Astrocyte (in vitro differentiated cells and primary cell): ENCODE data around the gene NOBOX. TPM values are rescaled to one million over a fixed set of nuclear protein-coding genes. Genes with fewer than 3 reads are reported as not detected.
A peak's percentile ranks its signal among the peaks of the same experiment; 100 is the strongest.

ENCODE experiments used
- DNase-seq: peaks from one replicate; pipeline ENCODE4 v3.0.0-alpha.2; 2010; ENCODE audit warnings: low read depth
- FAIRE-seq: peaks from 2 replicates; lab custom pipeline; 2011; peaks lifted over from hg19 to GRCh38; lab: Jason Lieb, UNC
- H2AFZ ChIP-seq: 2 replicates; pipeline ENCODE4 v1.6.0; 2012; ENCODE audit warnings: low read depth, low read length, inconsistent platforms
- H3K27ac ChIP-seq: 2 replicates; pipeline ENCODE4 v1.5.1; 2011; ENCODE audit warnings: low read depth, low read length, inconsistent platforms
- H3K27me3 ChIP-seq: 2 replicates; pipeline ENCODE4 v1.6.0; 2011; ENCODE audit warnings: low read length, inconsistent platforms; ENCODE audit not compliant: insufficient read depth
- H3K36me3 ChIP-seq: 2 replicates; pipeline ENCODE4 v1.5.1; 2011; ENCODE audit warnings: low read length, inconsistent platforms; ENCODE audit not compliant: insufficient read depth
- H3K4me1 ChIP-seq: 2 replicates; pipeline ENCODE4 v1.5.1; 2011; ENCODE audit warnings: low read length, inconsistent platforms; ENCODE audit not compliant: insufficient read depth
- H3K4me2 ChIP-seq: 2 replicates; pipeline ENCODE4 v1.6.0; 2012; ENCODE audit warnings: low read length, inconsistent platforms
- H3K4me3 ChIP-seq: 2 replicates; pipeline ENCODE4 v1.5.1; 2011; ENCODE audit warnings: low read depth, mild to moderate bottlenecking, low read length, inconsistent platforms; ENCODE audit not compliant: insufficient read depth
- H3K79me2 ChIP-seq: 2 replicates; pipeline ENCODE4 v1.6.0; 2012; ENCODE audit warnings: mild to moderate bottlenecking, low read length, inconsistent platforms; ENCODE audit not compliant: insufficient read depth
- H3K9ac ChIP-seq: 2 replicates; pipeline ENCODE4 v1.6.0; 2012; ENCODE audit warnings: mild to moderate bottlenecking, low read length, inconsistent platforms
- H3K9me3 ChIP-seq: 2 replicates; pipeline ENCODE4 v1.5.1; 2012; ENCODE audit warnings: low read depth, mild to moderate bottlenecking, low read length, inconsistent platforms; ENCODE audit not compliant: insufficient read depth
- H4K20me1 ChIP-seq: 2 replicates; pipeline ENCODE4 v1.6.0; 2012; ENCODE audit warnings: low read length, inconsistent platforms; ENCODE audit not compliant: insufficient read depth
- H3K27ac Mint-ChIP-seq: one replicate; pipeline ENCODE4 v1.8.0; 2021; ENCODE audit warnings: mild to moderate bottlenecking, mixed read lengths; ENCODE audit not compliant: unreplicated experiment
- H3K27me3 Mint-ChIP-seq: one replicate; pipeline ENCODE4 v1.8.0; 2021; ENCODE audit warnings: low read depth, mixed read lengths; ENCODE audit not compliant: unreplicated experiment
- H3K36me3 Mint-ChIP-seq: one replicate; pipeline ENCODE4 v1.8.0; 2021; ENCODE audit warnings: low read depth, mixed read lengths; ENCODE audit not compliant: unreplicated experiment
- H3K4me1 Mint-ChIP-seq: one replicate; pipeline ENCODE4 v1.8.0; 2021; ENCODE audit warnings: low read depth, mixed read lengths; ENCODE audit not compliant: unreplicated experiment
- H3K4me3 Mint-ChIP-seq: one replicate; pipeline ENCODE4 v1.8.0; 2021; ENCODE audit warnings: mild to moderate bottlenecking, moderate library complexity, mixed read lengths; ENCODE audit not compliant: unreplicated experiment
- H3K9me3 Mint-ChIP-seq: one replicate; pipeline ENCODE4 v1.8.0; 2021; ENCODE audit warnings: mild to moderate bottlenecking, mixed read lengths; ENCODE audit not compliant: unreplicated experiment
- EZH2 ChIP-seq: IDR thresholded peaks from 2 replicates; pipeline ENCODE4 v1.6.1; 2012; ENCODE audit warnings: mild to moderate bottlenecking, low read length, inconsistent platforms; ENCODE audit not compliant: insufficient read depth
- total RNA-seq: library from RNA; stranded (reverse); gene quantifications from 2 replicates; pipeline ENCODE4 v1.2.1, GENCODE V29; 2021
- TF ChIP-seq, protein P1 (sequence below): IDR thresholded peaks from 2 replicates; pipeline ENCODE4 v1.5.1; 2011; ENCODE audit warnings: low read depth, mild to moderate bottlenecking, inconsistent platforms, low read length, moderate library complexity; ENCODE audit not compliant: insufficient read depth

Gene NOBOX
- total RNA-seq, 1 donor from 2014 or later, result not detected

DNA sequence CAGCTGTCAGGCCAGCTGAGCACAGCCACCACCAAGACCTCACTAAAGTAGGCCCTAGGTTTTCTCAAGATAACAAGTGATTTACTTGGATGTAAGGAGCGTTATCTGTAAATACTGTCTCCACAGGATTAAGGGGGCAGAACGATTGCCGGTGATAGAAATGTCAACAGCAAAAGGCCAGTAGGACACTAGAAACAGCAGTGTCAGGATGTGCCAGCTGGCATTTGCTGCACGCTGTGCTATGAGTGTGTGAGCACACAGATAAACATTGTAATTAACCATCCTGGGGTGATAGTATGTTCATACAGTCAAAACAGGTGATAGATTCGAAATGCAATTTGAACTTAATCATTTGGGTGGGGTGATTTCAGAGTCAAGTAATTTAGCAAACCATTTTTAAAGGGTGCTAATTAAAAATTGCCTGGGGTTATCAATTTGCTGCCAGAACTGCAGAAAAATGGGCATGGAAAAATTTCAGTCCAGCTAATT, 36.3 kb upstream of the NOBOX start:
- H3K27ac Mint-ChIP-seq, result no peak overlapping the region
- FAIRE-seq, result no peak

DNA sequence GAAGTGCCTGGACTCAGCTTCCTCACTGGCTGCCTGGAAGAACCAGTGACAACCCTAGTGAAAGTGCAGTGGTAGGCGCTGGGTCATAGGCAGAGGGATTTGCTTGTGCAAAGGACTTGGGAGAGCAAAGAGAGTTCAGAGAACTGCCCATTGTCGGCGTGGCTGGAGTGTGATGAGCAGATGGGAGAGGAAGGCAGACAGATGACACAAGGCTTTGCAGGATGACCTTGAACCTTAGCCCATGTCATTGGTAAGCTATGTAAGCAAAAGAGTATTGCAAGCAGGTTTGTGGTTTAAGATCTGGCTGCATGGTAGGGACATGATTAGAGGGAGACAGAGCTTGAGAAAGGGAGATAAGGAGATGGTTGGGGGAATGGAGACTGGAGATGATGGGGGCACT, 35.3 kb upstream of the NOBOX start:
- Histone ChIP-seq H3K4me3 (no peak overlapping the region), H3K79me2 (no peaks in the 10 kb centered on the region), H3K9me3 (no peaks in the 10 kb centered on the region), H3K27me3 (peaks cover 5% of the 10 kb centered on the region), H3K4me1 (no peaks in the 10 kb centered on the region), H4K20me1 (no peaks in the 10 kb centered on the region), H3K27ac (no peak overlapping the region), H3K4me2 (no peak overlapping the region), H3K9ac (no peak overlapping the region), H2AFZ (no peak overlapping the region), H3K36me3 (no peaks in the 10 kb centered on the region)
- Mint-ChIP-seq H3K9me3 (no peaks in the 10 kb centered on the region), H3K27me3 (no peaks in the 10 kb centered on the region), H3K27ac (no peak overlapping the region), H3K4me3 (no peak overlapping the region), H3K36me3 (no peaks in the 10 kb centered on the region), H3K4me1 (peaks cover 3% of the 10 kb centered on the region)
- TF ChIP-seq, protein P1, sequence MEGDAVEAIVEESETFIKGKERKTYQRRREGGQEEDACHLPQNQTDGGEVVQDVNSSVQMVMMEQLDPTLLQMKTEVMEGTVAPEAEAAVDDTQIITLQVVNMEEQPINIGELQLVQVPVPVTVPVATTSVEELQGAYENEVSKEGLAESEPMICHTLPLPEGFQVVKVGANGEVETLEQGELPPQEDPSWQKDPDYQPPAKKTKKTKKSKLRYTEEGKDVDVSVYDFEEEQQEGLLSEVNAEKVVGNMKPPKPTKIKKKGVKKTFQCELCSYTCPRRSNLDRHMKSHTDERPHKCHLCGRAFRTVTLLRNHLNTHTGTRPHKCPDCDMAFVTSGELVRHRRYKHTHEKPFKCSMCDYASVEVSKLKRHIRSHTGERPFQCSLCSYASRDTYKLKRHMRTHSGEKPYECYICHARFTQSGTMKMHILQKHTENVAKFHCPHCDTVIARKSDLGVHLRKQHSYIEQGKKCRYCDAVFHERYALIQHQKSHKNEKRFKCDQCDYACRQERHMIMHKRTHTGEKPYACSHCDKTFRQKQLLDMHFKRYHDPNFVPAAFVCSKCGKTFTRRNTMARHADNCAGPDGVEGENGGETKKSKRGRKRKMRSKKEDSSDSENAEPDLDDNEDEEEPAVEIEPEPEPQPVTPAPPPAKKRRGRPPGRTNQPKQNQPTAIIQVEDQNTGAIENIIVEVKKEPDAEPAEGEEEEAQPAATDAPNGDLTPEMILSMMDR, result no peak
- TF ChIP-seq EZH2, result no peak
- no peak for FAIRE-seq
- no peak for DNase-seq

More for the DNA sequence above, 36.3 kb upstream of the NOBOX start:
- no peaks in the 10 kb centered on the region for H4K20me1 ChIP-seq
- no peaks in the 10 kb centered on the region for H3K79me2 ChIP-seq
- no peak overlapping the region for H3K27ac ChIP-seq
- Mint-ChIP-seq H3K4me1 (peaks cover 3% of the 10 kb centered on the region), H3K4me3 (no peak overlapping the region), H3K27me3 (no peaks in the 10 kb centered on the region), H3K36me3 (no peaks in the 10 kb centered on the region), H3K9me3 (no peaks in the 10 kb centered on the region)
- no peaks in the 10 kb centered on the region for H3K4me1 ChIP-seq
- peaks cover 2% of the 10 kb centered on the region for H3K27me3 ChIP-seq
- H3K4me2 ChIP-seq, result no peak overlapping the region
- H2AFZ ChIP-seq, result no peak overlapping the region
- DNase-seq, result no peak
- no peak overlapping the region for H3K4me3 ChIP-seq
- no peaks in the 10 kb centered on the region for H3K9me3 ChIP-seq
- TF ChIP-seq, protein P1, result no peak
- no peak overlapping the region for H3K9ac ChIP-seq
- H3K36me3 ChIP-seq, result no peaks in the 10 kb centered on the region

DNA sequence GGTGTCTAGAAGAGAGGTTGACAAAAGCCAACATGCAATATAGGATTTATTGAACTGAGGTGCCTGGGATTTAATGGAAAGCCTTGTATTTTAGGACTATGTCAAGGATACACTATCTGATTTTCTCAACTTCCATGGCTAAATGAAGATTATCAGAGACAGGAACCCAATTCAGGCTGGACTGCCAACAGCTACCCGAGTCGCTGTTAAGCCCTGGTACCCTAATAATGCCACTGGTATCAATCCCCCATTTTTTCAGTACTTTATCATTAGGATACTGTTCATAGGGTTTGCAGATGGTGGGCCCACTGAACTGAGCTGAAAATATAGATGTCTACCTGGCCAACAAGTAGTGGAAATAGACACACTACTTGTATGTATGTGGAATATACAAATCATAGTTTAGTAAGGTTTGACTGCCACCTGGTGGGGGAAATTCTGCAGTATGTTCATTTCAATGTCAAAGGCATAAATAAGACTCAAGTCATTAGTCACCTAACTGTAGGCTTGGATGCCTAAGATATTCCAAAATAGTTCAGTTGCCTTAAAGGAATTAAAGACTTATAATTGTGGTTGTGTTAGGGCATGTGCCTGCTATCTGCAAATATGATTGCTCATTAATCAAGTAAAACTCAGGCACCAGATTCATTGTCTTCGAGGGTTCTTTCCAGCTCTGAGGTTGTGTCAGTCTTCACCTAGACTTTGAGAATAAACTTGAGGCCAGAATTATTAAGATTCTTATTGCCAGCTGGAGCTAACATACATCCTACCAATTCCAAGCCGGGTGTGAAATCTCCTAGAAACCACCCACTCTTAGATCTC, 34.1 kb upstream of the NOBOX start:
- peak; percentile 29 for DNase-seq

More for the DNA sequence above, 34.1 kb upstream of the NOBOX start:
- Histone ChIP-seq H3K27me3 (peaks cover 5% of the 10 kb centered on the region), H4K20me1 (no peaks in the 10 kb centered on the region), H3K9ac (no peak overlapping the region), H3K27ac (no peak overlapping the region), H3K9me3 (no peaks in the 10 kb centered on the region), H3K79me2 (no peaks in the 10 kb centered on the region), H3K36me3 (no peaks in the 10 kb centered on the region), H3K4me2 (no peak overlapping the region), H3K4me1 (no peaks in the 10 kb centered on the region), H3K4me3 (no peak overlapping the region), H2AFZ (no peak overlapping the region)
- Mint-ChIP-seq H3K4me3 (no peak overlapping the region), H3K27me3 (no peaks in the 10 kb centered on the region), H3K36me3 (no peaks in the 10 kb centered on the region), H3K9me3 (no peaks in the 10 kb centered on the region), H3K27ac (no peak overlapping the region), H3K4me1 (peaks cover 3% of the 10 kb centered on the region)
- FAIRE-seq, result no peak
- TF ChIP-seq, protein P1, result peak; percentile 58
- TF ChIP-seq EZH2, result no peak
